Measurements from ENCODE around the gene ZC3H14.

- TF ChIP-seq RAD21 (IDR thresholded peaks at IDR 0.05) (no peak), ZBTB33 (IDR thresholded peaks at IDR 0.05) (no peak), CTCF (IDR thresholded peaks at IDR 0.05; ENCODE audit: low read depth, low read length, missing input control) (no peak), TAF1 (conservative IDR thresholded peaks at IDR 0.05) (no peak), NR2F2 (IDR thresholded peaks at IDR 0.05) (no peak), ATF3 (IDR thresholded peaks at IDR 0.05) (no peak), RXRA (IDR thresholded peaks at IDR 0.05) (no peak), REST (IDR thresholded peaks at IDR 0.05) (no peak)
Observed at GRCh38 chr14:88541324-88541723, 21.5 kb upstream of the ZC3H14 start.
